OCI-LY7 (cell line): ENCODE data around the gene MYO9B.

Experiments
- EZH2phosphoT487 ChIP-seq: fragments of 200-600 bp; sonication (generic); IDR thresholded peaks from 2 replicates; pipeline ENCODE4 v1.6.1; 2018; ENCODE audit warnings: low read depth, borderline replicate concordance, mild to moderate bottlenecking, mixed run types, antibody characterized with exemption, low read length, moderate library complexity, mixed read lengths
- TF ChIP-seq, protein P1 (sequence below): fragments of 200-600 bp; sonication (generic); conservative IDR thresholded peaks from 2 replicates; pipeline ENCODE4 v1.5.1; 2014; ENCODE audit warnings: mild to moderate bottlenecking, antibody characterized with exemption, low read length, moderate library complexity, mixed read lengths

DNA sequence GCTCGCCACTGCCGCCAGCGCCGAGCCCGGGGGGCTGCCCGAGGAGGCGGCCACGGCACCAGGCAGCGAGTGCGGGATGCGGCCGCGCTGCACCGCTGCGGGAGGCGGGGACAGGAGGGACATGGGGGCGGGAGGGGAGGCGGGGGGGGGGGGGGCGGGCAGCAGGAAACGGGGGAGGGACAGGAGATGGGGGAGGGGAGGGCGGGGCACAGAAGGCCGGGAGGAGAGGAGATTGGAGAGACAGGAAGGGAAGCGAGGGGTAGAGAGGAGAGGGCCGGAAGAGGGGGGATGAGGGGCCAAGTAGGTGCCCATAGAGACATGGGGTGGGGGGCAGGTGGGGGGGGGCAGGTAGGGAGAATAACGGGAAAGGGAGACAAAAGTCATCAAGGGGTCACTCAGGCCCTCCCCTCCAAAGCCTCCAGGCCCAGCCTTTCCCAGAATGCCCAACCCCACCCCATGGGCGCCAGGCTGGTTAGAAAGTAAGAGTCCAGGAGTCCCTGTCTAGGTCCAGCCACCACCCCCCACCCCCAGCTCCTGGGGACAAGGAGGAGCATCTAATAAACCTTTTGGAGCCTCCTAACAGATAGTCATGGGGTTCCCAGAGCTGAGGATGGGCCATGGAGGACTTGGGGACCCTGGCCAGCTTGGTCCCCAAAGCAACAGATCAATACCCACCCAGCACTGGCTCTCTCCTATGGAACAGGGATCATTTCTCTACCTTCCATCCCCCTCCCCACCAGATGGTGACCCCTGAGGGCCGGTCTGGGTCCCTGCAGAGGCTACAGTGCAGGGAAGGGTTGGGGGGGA is 160.6 kb downstream of the MYO9B start:
- TF ChIP-seq, protein P1, sequence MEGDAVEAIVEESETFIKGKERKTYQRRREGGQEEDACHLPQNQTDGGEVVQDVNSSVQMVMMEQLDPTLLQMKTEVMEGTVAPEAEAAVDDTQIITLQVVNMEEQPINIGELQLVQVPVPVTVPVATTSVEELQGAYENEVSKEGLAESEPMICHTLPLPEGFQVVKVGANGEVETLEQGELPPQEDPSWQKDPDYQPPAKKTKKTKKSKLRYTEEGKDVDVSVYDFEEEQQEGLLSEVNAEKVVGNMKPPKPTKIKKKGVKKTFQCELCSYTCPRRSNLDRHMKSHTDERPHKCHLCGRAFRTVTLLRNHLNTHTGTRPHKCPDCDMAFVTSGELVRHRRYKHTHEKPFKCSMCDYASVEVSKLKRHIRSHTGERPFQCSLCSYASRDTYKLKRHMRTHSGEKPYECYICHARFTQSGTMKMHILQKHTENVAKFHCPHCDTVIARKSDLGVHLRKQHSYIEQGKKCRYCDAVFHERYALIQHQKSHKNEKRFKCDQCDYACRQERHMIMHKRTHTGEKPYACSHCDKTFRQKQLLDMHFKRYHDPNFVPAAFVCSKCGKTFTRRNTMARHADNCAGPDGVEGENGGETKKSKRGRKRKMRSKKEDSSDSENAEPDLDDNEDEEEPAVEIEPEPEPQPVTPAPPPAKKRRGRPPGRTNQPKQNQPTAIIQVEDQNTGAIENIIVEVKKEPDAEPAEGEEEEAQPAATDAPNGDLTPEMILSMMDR: no peak
- no peak for TF ChIP-seq EZH2phosphoT487
